Measurements from ENCODE around the gene OTUD5. TPM values are rescaled to one million over a fixed set of nuclear protein-coding genes. Genes with fewer than 3 reads are reported as not detected.
A peak's percentile ranks its signal among the peaks of the same experiment; 100 is the strongest.

Gene OTUD5
- total and polyA plus RNA-seq, 10 donors, result 29.6 to 65.8 (median 55.1) TPM

GRCh38 chrX:48920718-48921104 lies 36.7 kb downstream of the OTUD5 start:
- no peak for DNase-seq
- intact Hi-C loops (cut with DNase I; ENCODE audit: low total_unique reads), result no loop called here
- H3K9me3 ChIP-seq, result no peaks in the 10 kb centered on the region
- no peaks in the 10 kb centered on the region for H3K27me3 ChIP-seq (replicated peaks in 1 of 7)
- TF ChIP-seq POLR2AphosphoS5 (IDR thresholded peaks at IDR 0.05), result no peak
- no peak for TF ChIP-seq POLR2A (IDR thresholded peaks at IDR 0.05)
- TF ChIP-seq CTCF (IDR thresholded peaks at IDR 0.05 in 8 of 11, conservative IDR thresholded peaks at IDR 0.05 in 3 of 11), result no peak
- H3K27ac ChIP-seq, result peak overlapping the region in 6 of 8 donors; percentile 87 to 95 (median 93)
- 73 to 88% (median 83%) methylated on average over 4 of the region's 4 CpGs for WGBS, 5 donors
- H3K4me1 ChIP-seq, result peaks cover 0 to 56% (median 30%) of the 10 kb centered on the region in 6 donors
- H3K4me3 ChIP-seq, result peak overlapping the region in 1 of 8 donors; percentile 91
- H3K36me3 ChIP-seq, result peaks cover 0 to 53% (median 21%) of the 10 kb centered on the region in 6 donors

GRCh38 chrX:48919947-48920717 lies 37.3 kb downstream of the OTUD5 start:
- no peaks in the 10 kb centered on the region for H3K9me3 ChIP-seq
- peak overlapping the region in 7 of 8 donors; percentile 82 to 95 (median 93) for H3K27ac ChIP-seq
- TF ChIP-seq POLR2AphosphoS5 (IDR thresholded peaks at IDR 0.05), result peak in 1 of 3 donors; percentile 47
- no peak for TF ChIP-seq CTCF (IDR thresholded peaks at IDR 0.05 in 8 of 11, conservative IDR thresholded peaks at IDR 0.05 in 3 of 11)
- TF ChIP-seq POLR2A (IDR thresholded peaks at IDR 0.05), result no peak
- intact Hi-C loops (cut with DNase I; ENCODE audit: low total_unique reads), result no loop called here
- no peaks in the 10 kb centered on the region for H3K27me3 ChIP-seq (replicated peaks in 1 of 7)
- peak overlapping the region in 7 of 8 donors; percentile 55 to 91 (median 69) for H3K4me3 ChIP-seq
- 24 to 49% (median 34%) methylated on average over 7 to 8 of the region's 8 CpGs for WGBS, 5 donors
- no peak for DNase-seq
- peaks cover 0 to 59% (median 35%) of the 10 kb centered on the region in 6 donors for H3K4me1 ChIP-seq
- H3K36me3 ChIP-seq, result peaks cover 0 to 53% (median 21%) of the 10 kb centered on the region in 6 donors

- DNase-seq, result no peak
- Histone ChIP-seq H3K4me3 (peak overlapping the region; percentile 19 to 91 (median 67)), H3K36me3 (peaks cover 0 to 53% (median 22%) of the 10 kb centered on the region in 6 donors), H3K27ac (peak overlapping the region; percentile 40 to 95 (median 90)), H3K9me3 (no peaks in the 10 kb centered on the region), H3K4me1 (peaks cover 0 to 66% (median 40%) of the 10 kb centered on the region in 6 donors), H3K27me3 (replicated peaks in 1 of 7) (no peaks in the 10 kb centered on the region)
- no peak for TF ChIP-seq CTCF (IDR thresholded peaks at IDR 0.05 in 8 of 11, conservative IDR thresholded peaks at IDR 0.05 in 3 of 11)
- peak in 1 of 3 donors; percentile 6 for TF ChIP-seq POLR2A (IDR thresholded peaks at IDR 0.05)
- intact Hi-C loops (cut with DNase I; ENCODE audit: low total_unique reads), result no loop called here
- 0 to 61% (median 2%) methylated on average over 1 to 15 of the region's 15 CpGs for WGBS, 5 donors
Observed at GRCh38 chrX:48919360-48919841, 38.0 kb downstream of the OTUD5 start.
